GM18508 (cell line): ENCODE results near the gene PPP2R1A.
"Not testable (repeated sequence)": the region's sequence is repeated elsewhere in the genome, so short reads cannot be mapped to it uniquely, and the experiment has no call there.

Source experiments
- ATAC-seq: cut with Tn5 transposase; IDR thresholded peaks from one replicate; pipeline ENCODE4 v1.9.1; 2021; ENCODE audit warnings: moderate number of reproducible peaks; ENCODE audit not compliant: insufficient read depth, unreplicated experiment

The PPP2R1A gene

GRCh38 chr19:52200044-52200443 is 10.2 kb downstream of the PPP2R1A start:
- no peak for ATAC-seq

GRCh38 chr19:52200755-52201391 is 11.0 kb downstream of the PPP2R1A start:
- not testable (repeated sequence) for ATAC-seq

DNA sequence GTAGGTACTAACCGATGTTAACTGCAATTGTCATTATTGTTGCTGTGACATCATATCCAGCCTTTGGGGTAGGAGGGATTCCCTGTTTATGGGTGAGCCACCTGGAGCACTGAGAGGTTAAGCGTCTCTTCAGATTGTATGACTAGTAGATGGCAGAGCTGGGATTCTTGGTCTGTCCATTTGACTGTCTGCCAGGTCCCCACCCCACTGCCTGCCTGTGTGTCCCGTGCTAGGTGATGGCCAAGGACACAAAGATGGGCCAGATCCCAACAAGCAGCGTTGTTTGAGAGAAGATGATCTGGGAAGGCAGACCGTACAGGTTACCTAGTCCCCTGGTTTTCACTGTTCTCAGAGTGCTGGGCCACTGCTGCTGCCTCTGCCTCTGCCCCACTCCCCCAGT is 16.6 kb downstream of the PPP2R1A start:
- ATAC-seq, result no peak

DNA sequence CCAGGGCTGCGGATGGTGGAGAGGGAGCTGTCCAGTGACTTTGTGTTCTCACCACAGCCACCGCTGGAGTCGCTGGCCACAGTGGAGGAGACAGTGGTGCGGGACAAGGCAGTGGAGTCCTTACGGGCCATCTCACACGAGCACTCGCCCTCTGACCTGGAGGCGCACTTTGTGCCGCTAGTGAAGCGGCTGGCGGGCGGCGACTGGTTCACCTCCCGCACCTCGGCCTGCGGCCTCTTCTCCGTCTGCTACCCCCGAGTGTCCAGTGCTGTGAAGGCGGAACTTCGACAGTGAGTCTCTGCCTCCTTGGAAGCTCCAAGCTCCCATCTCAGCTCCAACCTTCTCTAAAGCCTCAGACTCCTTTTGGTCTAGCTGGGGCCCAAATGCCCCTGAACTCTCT is 21.4 kb downstream of the PPP2R1A start:
- ATAC-seq, result no peak

DNA sequence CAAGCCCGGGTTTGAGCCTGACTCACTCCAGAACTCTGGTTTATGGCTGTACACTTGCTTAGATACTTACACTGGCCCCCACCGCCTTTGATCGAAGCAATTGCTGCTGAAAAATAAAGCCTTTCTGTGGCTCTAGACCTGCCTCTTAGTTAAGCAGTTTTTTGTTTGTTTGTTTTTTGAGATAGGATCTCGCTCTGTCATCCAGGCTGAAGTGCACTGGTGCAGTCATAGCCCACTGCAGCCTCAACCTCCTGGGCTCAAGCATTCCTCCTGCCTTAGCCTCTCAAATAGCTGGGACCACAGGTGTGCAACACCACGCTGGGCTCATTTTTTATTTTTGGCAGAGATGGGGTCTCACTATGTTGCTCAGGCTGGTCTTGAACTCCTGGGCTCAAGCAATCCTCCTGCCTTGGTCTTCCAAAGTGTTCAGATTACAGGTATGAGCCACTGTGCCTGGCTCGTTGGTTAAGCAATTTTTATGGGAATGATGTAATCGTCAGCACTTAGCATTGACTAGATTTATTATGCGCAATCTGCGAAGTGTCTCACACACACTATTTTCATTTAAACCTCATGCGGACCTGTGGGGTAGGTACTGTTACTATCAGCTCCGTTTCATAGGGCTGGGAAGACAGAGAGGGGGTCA is 22.2 kb downstream of the PPP2R1A start:
- no peak for ATAC-seq

DNA sequence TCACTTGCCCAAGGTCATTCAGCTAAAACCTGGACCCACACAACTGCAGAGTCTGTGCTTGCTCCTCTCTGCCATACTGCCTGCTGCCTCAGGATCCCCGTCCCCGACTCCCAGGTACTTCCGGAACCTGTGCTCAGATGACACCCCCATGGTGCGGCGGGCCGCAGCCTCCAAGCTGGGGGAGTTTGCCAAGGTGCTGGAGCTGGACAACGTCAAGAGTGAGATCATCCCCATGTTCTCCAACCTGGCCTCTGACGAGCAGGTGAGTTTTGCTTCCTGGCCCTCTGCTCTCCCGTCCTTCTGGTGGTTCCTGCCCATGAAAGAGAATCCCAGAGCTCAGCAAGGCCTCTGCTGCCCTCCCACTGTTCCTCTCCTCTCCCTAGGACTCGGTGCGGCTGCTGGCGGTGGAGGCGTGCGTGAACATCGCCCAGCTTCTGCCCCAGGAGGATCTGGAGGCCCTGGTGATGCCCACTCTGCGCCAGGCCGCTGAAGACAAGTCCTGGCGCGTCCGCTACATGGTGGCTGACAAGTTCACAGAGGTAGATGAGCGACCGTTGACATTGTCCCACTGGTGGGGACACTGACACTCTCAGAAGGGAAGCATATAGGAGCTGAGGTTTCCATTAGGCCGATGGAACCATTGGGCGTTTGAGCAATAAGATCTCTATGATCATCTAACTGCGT is 22.9 kb downstream of the PPP2R1A start:
- no peak for ATAC-seq

GRCh38 chr19:52214241-52214640 is 24.4 kb downstream of the PPP2R1A start:
- ATAC-seq, result no peak

DNA sequence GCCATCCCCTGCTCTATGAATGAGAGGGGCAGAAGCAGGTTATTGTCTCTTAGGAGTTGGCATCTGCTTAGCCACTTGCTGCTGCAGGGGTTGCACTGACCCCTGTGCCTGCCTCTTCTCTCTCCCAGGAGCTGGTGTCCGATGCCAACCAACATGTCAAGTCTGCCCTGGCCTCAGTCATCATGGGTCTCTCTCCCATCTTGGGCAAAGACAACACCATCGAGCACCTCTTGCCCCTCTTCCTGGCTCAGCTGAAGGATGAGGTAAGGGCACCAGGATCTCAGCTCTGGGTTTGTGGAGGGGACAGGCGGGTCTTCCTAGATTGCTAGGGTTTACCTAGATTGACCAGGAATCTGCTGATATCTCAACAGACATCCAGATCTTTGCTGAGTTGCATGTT is 26.5 kb downstream of the PPP2R1A start:
- no peak for ATAC-seq

DNA sequence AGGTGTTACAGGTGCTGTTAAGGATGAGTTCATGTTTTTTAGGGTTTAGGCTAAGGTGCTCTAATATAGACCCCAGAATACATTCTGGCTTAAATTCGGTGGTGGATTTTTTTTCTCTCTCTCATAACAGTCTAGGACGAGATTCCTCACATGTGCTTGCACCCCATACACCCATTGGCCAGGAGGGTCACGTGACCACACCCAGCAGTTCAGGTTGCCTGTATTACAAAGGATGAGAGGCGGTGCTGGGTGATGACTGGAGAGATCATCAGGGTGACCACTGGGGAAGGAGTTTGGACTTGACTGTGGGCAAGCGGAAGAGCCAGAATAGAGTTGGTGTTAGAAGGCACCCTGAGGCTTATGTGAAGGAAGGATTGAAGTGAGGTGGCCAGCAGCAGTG is 27.7 kb downstream of the PPP2R1A start:
- ATAC-seq, result no peak

- ATAC-seq, result no peak
Observed at GRCh38 chr19:52219611-52220010, 29.8 kb downstream of the PPP2R1A start.

GRCh38 chr19:52221031-52221430 is 31.2 kb downstream of the PPP2R1A start:
- no peak for ATAC-seq

- no peak for ATAC-seq
Observed at GRCh38 chr19:52221831-52222375, 32.1 kb downstream of the PPP2R1A start.

GRCh38 chr19:52224211-52224610 is 34.4 kb downstream of the PPP2R1A start:
- no peak for ATAC-seq

DNA sequence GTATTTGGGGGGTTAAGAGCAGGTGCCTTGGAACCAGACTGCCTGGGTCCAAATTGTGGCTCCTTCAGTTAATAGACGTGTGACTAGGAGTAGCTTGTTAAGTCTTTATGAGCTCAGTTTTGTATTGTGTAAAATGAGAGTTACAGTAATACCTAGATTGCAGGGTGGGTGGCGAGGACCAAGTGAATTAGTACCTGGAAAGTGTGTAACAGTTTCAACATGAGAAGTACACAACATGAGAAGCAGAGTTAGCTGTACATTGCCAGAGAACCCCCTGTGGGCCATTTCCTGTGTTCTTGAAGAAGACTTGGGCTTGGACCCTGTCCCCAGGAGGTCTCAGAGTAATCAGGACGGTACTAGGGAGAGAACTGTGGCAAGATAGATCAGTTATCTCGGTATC is 36.8 kb downstream of the PPP2R1A start:
- ATAC-seq, result no peak

DNA sequence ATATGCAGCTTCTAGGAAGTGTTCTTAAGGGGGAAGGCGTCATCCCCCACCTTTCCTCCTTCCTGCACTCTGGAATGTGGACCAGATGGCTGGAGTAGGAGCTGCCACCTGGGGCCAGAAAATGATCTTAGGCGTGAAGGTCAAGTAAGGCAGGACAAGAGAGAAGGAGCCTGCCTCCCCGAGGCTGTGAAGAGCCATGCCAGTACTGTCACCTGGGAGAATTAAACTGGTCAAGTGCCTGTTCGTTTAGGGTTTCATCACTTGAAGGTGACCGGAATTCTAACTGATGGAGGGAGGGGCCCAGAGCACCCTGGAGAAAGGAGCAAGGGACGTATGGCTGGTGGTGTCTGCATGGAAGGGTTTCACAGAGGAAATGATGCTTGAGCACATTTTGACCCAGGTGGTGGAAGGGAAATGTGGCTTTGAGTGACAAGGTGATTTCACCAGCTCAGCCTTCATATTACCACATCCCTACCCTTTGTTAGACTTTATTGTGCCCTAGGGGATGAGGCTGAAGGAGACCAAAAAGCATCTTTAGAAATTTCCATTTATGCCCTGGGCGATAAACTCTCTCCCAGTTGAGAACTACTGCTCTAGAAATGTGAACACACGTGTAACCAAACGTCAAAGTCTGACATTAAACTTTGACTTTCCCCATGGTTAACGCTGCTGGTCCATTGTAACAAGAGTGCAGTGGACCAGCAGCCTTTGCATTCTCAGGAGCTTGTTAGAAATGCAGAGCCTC is 37.5 kb downstream of the PPP2R1A start:
- no peak for ATAC-seq

DNA sequence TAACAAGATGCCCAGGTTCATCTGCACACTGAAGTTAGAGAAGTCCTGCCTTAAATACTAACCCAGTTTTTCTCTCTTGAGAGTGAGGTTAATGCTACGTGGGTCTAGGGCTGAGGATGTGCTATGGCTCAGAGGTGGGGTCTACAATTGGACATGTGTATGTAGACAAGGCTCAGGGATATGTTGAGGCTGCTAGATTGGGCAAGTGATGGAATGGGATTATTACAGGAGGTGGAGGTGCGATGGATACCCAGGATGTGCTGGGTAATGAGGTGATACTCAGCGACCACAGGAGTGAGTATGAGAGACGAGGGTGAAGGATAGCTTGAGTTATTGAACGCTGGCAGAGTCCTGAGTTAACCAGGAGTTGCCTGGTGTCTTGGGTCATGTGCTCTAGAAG is 38.1 kb downstream of the PPP2R1A start:
- no peak for ATAC-seq

DNA sequence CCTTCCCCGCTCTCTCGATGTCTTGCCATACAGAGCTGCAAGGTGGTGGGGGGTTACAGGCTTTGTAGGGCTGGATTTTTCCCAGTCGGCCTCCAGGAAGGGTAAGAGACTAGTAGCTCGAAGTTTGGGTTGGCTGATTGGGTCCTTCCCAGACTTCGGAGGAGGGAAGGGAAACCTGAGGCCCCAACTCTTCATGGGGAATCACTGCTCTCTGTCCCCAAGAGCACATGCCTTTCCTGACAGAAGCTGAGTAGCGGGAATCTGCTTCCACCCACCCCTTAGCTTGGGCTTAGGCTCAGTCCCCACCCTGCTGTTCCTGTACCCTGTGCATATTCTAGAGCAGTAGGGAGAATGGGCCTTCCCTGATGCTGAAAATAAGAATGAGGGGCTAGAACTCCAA is 39.7 kb downstream of the PPP2R1A start:
- no peak for ATAC-seq

GRCh38 chr19:52230685-52231084 is 40.8 kb downstream of the PPP2R1A start:
- ATAC-seq, result no peak

DNA sequence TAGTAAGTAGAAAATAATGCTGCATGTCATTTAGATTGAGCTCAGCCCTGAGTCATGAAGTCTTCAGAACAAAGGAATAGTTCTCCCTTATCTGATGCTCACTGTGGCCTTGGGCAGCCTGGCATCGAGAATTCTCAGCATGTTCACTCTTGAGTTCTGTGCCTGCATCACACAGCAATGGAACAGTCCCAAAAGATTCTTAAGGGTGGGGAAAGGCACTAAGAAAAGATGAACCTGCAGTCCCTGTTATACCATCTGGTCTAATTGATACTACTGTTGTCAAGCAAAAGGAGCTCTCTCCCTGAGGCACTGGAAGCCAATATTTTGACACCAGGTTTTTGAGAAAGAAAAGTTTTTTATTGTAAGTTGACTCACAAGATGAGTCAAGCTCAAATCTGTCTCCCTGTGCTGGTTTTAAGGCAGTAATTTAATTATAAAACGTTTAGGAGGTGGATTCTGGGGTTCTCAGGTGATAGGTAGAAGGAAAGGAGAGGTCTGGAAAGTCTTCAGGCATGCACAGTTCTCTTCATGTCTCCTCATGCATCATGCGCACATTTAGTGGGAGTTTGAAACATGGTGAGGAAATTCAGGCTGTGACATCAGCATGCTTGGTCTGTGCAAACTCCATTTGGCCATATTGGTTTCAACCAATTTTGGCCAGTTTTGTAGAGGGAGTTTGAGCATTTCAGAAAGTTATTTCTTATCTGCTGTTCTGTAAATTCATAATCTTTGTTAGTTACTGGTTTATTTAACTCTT is 41.5 kb downstream of the PPP2R1A start:
- no peak for ATAC-seq

DNA sequence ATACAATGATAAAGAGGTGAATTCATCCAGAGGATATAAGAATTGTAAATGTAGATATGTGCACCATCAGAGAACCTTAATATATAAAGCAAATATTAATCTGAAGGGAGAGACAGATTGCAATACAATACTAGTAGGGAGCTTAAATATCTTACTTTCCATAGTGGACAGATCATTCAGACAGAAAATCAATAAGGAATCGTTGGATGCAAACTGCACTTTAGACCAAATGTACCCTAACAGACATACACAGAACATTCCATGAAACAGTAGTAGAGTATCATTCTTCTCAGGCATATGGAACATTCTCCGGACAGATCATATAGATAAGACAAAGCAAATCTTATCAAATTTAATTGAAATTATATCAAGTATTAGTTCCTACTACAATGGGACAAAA is 44.6 kb downstream of the PPP2R1A start:
- ATAC-seq, result no peak
